SU-DHL-6 (cell line): ENCODE measurements around the gene CRIM1.

Experiments used
- H2AFZ ChIP-seq: fragments of 200-600 bp; sonication (generic); 2 replicates; pipeline ENCODE4 v1.6.1; 2014; ENCODE audit warnings: low read depth, mild to moderate bottlenecking, moderate library complexity, mixed read lengths, antibody characterized with exemption, low read length; ENCODE audit not compliant: severe bottlenecking
- H3F3A ChIP-seq: fragments of 200-600 bp; shearing (Covaris generic); 2 replicates; pipeline ENCODE4 v1.6.0; 2016; ENCODE audit warnings: antibody characterized with exemption, mild to moderate bottlenecking; ENCODE audit not compliant: insufficient read depth
- H3K27ac ChIP-seq: fragments of 200-600 bp; sonication (generic); 2 replicates; pipeline ENCODE4 v1.5.1; 2016; ENCODE audit warnings: low read depth, mild to moderate bottlenecking, low read length, moderate library complexity, mixed read lengths
- H3K27me3 ChIP-seq: fragments of 200-600 bp; sonication (generic), shearing (Covaris generic); 2 replicates; pipeline ENCODE4 v1.6.0; 2014; ENCODE audit warnings: mild to moderate bottlenecking, low read length
- H3K36me3 ChIP-seq: fragments of 200-600 bp; sonication (generic); 2 replicates; pipeline ENCODE4 v1.6.1; 2014; ENCODE audit warnings: mild to moderate bottlenecking, low read length, mixed read lengths
- H3K4me2 ChIP-seq: fragments of 300-600, 200-600 bp; shearing (Covaris generic), sonication (generic); 2 replicates; pipeline ENCODE4 v1.6.0; 2014; ENCODE audit warnings: low read length, low read depth, mild to moderate bottlenecking; ENCODE audit not compliant: poor library complexity, severe bottlenecking
- H3K4me3 ChIP-seq: fragments of 200-600 bp; sonication (generic); 2 replicates; pipeline ENCODE4 v1.5.1; 2014; ENCODE audit warnings: antibody characterized with exemption, low read length, mild to moderate bottlenecking, mixed read lengths; ENCODE audit not compliant: insufficient read depth, poor library complexity, severe bottlenecking
- H3K79me2 ChIP-seq: fragments of 200-600 bp; sonication (generic); 2 replicates; pipeline ENCODE4 v1.6.1; 2014; ENCODE audit warnings: mild to moderate bottlenecking, low read length, moderate library complexity; ENCODE audit not compliant: insufficient read depth
- H3K9ac ChIP-seq: fragments of 200-600 bp; sonication (generic); 2 replicates; pipeline ENCODE4 v1.7.0; 2014; ENCODE audit warnings: mild to moderate bottlenecking, low read length
- H3K9me2 ChIP-seq: fragments of 200-600 bp; sonication (generic); replicated peaks from 2 replicates; pipeline ENCODE4 v1.6.1; 2014; ENCODE audit warnings: low read length; ENCODE audit not compliant: insufficient read depth
- H3K9me3 ChIP-seq: fragments of 200-600 bp; sonication (generic); 2 replicates; pipeline ENCODE4 v1.6.1; 2014; ENCODE audit warnings: low read length, mixed read lengths; ENCODE audit not compliant: insufficient read depth
- H4K20me1 ChIP-seq: fragments of 200-600 bp; sonication (generic); 2 replicates; pipeline ENCODE4 v1.6.1; 2014; ENCODE audit warnings: low read depth, mild to moderate bottlenecking, antibody characterized with exemption, low read length, moderate library complexity, mixed read lengths
- EZH2phosphoT487 ChIP-seq: fragments of 200-600 bp; sonication (generic), shearing (Covaris generic); conservative IDR thresholded peaks from 2 replicates; pipeline ENCODE4 v1.6.1; 2018; ENCODE audit warnings: mild to moderate bottlenecking, antibody characterized with exemption, low read length, moderate library complexity, mixed read lengths
- TF ChIP-seq, protein P1 (sequence below): fragments of 200-600 bp; sonication (generic); IDR thresholded peaks from one replicate; pipeline ENCODE4 v1.5.1; 2017; ENCODE audit warnings: antibody characterized with exemption, mild to moderate bottlenecking, low read length, moderate library complexity; ENCODE audit not compliant: insufficient read depth, poor library complexity, severe bottlenecking

CRIM1 gene

DNA sequence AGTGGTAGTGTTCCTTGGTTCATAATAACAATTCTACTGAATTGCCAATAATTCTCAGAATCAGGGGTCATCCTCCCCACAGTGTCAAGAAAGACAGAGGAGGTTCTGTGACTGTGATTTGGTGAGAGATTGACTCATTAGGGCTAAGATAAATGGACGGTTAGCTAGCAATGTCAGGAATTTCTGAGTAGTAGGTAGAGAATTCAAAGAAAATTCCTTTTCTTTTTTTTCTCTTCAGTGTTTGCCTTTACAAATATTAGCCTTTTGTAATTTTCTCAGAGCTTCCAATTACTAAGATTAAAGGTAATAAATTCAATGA lies 16.8 kb upstream of the CRIM1 start:
- no peak overlapping the region for H3K4me2 ChIP-seq

GRCh38 chr2:36339607-36340218 lies 15.9 kb upstream of the CRIM1 start:
- Histone ChIP-seq H3K9me3 (no peaks in the 10 kb centered on the region), H3K27ac (no peak overlapping the region), H3K27me3 (no peaks in the 10 kb centered on the region), H4K20me1 (no peaks in the 10 kb centered on the region), H2AFZ (no peak overlapping the region), H3K4me3 (no peak overlapping the region), H3K9me2 (no peaks in the 10 kb centered on the region), H3K36me3 (no peaks in the 10 kb centered on the region), H3F3A (no peaks in the 10 kb centered on the region), H3K4me2 (no peak overlapping the region), H3K79me2 (no peaks in the 10 kb centered on the region), H3K9ac (no peak overlapping the region)
- TF ChIP-seq EZH2phosphoT487: no peak
- TF ChIP-seq, protein P1, sequence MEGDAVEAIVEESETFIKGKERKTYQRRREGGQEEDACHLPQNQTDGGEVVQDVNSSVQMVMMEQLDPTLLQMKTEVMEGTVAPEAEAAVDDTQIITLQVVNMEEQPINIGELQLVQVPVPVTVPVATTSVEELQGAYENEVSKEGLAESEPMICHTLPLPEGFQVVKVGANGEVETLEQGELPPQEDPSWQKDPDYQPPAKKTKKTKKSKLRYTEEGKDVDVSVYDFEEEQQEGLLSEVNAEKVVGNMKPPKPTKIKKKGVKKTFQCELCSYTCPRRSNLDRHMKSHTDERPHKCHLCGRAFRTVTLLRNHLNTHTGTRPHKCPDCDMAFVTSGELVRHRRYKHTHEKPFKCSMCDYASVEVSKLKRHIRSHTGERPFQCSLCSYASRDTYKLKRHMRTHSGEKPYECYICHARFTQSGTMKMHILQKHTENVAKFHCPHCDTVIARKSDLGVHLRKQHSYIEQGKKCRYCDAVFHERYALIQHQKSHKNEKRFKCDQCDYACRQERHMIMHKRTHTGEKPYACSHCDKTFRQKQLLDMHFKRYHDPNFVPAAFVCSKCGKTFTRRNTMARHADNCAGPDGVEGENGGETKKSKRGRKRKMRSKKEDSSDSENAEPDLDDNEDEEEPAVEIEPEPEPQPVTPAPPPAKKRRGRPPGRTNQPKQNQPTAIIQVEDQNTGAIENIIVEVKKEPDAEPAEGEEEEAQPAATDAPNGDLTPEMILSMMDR: no peak

More for the DNA sequence above, 16.8 kb upstream of the CRIM1 start:
- Histone ChIP-seq H3K79me2 (no peaks in the 10 kb centered on the region), H3K36me3 (no peaks in the 10 kb centered on the region), H3K9ac (no peak overlapping the region), H3K9me3 (no peaks in the 10 kb centered on the region), H3K27me3 (no peaks in the 10 kb centered on the region), H3F3A (no peaks in the 10 kb centered on the region), H4K20me1 (no peaks in the 10 kb centered on the region), H3K4me3 (no peak overlapping the region), H3K9me2 (no peaks in the 10 kb centered on the region), H3K27ac (no peak overlapping the region), H2AFZ (no peak overlapping the region)
- TF ChIP-seq, protein P1: no peak

DNA sequence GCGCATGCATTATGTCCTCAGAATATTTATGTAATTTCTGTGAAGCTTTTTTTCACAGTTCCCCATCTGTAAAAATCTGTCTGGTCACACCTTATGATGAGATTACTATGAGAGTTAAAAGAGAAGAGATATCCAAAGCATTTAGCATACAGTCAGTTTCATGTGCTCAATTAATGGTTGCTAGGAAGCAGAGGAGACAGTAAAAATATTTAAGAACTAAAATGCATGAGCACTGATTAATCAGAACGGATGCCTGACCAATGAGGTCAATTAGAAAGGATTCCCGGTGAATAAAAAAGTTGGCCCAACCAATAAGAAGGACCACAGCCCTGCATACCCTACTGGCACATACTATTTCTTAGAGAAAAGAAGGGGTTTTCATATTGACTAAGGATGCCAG lies 12.0 kb upstream of the CRIM1 start:
- Histone ChIP-seq H4K20me1 (no peaks in the 10 kb centered on the region), H3K79me2 (no peaks in the 10 kb centered on the region), H3K27ac (no peak overlapping the region), H3K4me3 (no peak overlapping the region), H2AFZ (no peak overlapping the region), H3F3A (no peaks in the 10 kb centered on the region), H3K9ac (no peak overlapping the region), H3K36me3 (no peaks in the 10 kb centered on the region), H3K4me2 (no peak overlapping the region), H3K9me3 (no peaks in the 10 kb centered on the region), H3K9me2 (no peaks in the 10 kb centered on the region), H3K27me3 (no peaks in the 10 kb centered on the region)
- TF ChIP-seq EZH2phosphoT487: no peak
- TF ChIP-seq, protein P1: no peak
